GM19438 (cell line): ENCODE results near the gene ZNF362.

Experiments
- ATAC-seq: cut with Tn5 transposase; IDR thresholded peaks from one replicate; pipeline ENCODE4 v1.9.1; 2021; ENCODE audit warnings: low read depth; ENCODE audit not compliant: unreplicated experiment

ZNF362 gene

DNA sequence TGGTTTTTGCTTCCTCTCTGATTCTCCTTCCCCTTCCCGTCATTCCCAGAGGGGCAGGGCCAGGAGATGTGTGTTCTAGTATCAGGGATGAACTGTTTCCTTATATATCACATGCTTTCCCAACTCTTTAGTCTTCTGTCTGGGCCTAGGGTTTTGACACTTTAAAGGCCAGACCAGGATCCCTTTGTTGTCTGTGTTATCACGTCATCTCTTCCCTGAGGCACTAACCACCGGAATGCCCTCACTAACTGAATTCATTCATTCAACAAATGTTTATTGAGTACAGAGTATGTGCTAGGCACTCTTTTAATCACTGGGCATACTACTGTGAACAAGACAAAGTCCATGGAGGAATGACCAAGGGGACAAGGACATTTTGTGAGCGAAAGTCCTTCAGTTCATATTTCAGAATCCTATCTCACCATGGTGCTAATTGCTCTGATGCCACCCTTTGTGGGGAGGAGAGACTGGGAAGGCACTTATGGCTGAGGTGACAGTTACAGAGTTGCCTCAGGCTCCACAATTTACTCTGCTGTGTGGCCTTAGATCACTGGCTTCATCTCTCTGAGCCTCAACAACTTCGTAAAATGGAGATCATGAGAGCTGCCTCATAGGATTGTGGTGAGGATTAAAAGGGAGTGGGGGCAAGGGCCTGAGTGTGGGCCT is 12.0 kb upstream of the ZNF362 start:
- no peak for ATAC-seq

DNA sequence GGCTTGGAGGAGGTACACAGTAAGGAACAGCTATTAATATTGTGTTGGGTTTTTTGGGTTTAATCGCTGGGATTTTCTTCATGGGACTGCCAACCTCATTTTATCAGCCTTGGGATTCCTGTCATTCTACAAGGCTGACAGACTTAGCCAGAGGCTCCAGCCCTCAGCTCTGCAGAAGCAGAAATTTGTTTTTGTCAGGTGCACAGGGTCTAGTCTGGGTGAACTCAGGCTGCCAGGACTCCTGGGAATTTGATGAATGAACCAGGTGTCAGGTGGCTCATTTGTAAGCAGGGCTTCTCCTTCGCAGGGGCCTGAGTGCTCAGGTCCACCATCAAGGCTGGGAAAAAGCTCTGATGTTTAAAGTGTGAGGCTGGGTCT is 11.5 kb upstream of the ZNF362 start:
- ATAC-seq: no peak

DNA sequence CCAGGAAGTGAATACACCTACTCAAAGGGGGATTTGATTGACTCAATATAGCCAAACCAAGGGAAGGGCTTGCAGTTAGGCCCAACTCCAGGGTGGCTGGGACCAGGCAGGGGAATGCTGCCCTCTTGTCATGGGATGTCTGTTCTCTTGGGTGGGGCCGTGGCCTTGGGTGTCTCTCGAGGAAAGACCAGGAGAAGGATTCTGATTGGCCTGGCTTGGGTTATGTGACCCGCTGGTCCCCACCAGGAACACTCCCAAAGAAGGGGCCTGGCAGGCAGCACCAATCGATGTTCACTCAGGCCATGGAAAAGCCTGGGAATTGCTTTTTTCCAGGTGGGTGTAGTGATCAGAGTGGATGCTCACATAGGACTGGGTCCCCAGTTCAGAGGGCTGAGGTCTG is 10.1 kb upstream of the ZNF362 start:
- ATAC-seq: no peak

DNA sequence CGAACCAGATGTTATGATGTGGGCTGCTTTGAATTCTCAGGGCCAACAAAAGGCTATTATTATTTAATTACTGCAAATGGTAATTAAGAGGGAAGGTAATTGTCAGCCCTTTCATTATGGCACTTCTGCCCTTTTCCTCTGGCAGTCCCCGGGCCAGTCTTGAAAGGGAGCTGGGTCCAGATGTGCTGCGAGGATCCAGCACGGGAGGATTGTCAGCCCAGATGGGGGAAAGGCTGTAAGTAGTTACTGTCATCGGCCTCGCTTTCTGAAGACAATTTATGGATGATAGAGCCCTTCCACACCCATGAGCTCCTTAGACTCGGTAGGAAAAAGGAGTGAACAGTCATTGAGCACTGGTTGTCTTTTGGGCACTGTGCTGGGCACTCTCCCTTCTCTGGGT is 8.7 kb upstream of the ZNF362 start:
- no peak for ATAC-seq

DNA sequence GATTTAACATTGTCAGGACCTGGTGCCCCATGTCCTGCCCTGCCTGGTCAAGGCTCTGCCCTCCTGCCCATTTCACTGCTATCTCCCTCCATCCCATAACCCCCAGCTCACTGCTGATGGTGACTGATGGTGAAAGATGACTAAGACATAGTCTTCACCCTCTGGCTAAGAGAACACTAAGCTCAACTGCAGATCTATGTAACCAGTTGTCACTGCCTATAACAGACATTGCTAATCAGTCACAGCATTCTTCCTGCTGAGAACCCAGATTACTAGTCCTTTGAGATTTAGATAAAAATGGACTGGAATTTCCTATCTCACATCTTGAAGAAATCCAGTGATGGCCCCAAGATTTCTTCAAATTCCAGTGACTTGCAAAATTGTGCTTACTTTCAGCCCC is 8.0 kb upstream of the ZNF362 start:
- no peak for ATAC-seq

DNA sequence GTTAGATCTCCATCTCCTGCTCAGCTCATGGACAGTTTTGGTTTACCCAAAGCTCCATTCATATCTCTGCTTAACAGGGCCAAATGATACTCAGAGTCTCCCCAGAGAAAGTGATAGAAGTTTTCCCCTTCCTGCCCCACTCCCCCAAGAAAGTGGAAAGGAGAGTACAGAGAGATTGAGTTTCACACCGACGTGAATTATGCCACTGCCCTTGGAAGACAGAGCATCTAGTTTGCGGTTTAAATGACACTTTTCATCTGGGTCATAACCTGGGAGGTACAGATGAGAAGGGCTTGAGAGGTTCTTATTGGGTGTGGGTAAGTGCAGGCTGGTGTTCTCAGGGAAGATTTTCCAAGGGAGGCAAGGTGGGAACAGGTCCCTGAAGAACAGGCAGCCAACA is 6.9 kb upstream of the ZNF362 start:
- no peak for ATAC-seq

DNA sequence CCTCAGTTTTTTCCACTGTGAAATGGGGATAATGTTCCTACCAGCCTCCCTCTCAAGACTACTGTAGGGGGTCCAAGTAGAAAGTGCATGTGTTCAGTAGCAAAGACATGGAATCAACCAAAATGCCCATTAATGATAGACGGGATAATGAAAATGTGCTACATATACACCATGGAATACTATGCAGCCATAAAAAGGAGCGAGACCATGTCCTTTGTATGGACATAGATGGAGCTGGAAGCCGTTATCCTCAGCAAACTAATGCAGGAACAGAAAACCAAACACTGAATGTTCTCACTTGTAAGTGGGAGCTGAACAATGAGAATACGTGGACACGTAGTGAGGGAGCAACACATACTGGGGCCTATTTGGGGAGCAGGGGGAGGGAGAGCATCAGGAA is 6.1 kb upstream of the ZNF362 start:
- ATAC-seq: no peak

DNA sequence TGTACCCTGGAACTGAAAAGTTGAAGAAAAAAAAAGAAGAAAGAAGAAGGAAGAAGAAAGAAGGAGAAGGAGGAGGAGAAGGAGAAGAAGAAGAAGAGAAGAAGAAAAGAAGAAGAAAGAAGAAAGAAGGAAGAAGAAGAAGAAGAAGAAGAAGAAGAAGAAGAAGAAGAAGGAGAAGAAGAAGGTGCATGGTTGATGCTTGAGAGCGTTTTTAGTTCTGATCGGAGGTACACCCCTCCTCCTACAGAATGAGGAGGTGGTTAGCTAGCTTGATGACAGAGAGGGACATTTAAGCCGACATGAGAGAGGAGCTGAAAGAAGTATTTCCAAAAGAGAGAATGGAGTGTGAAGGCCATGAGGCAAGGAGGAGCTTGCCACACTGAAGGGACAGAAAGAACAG is 5.6 kb upstream of the ZNF362 start:
- no peak for ATAC-seq

DNA sequence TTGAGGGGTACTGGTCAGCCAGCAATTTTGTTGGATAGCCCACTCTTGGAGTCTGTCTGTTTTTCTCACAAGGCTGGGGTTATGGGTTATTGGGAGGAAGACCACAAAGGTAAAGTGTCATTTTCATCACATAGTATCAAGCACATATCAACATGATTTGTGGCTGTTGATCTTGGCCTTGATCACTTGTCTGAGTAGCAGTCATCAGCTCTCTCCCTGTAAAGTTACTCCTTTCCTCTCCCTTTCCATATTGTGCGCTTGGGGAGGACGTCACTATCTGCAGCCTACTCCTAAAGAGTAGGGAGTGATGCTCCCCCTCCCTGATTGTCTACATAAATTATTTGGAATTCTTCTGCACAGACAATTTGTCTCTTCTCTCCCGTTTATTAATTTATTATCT is 1.8 kb upstream of the ZNF362 start:
- no peak for ATAC-seq

DNA sequence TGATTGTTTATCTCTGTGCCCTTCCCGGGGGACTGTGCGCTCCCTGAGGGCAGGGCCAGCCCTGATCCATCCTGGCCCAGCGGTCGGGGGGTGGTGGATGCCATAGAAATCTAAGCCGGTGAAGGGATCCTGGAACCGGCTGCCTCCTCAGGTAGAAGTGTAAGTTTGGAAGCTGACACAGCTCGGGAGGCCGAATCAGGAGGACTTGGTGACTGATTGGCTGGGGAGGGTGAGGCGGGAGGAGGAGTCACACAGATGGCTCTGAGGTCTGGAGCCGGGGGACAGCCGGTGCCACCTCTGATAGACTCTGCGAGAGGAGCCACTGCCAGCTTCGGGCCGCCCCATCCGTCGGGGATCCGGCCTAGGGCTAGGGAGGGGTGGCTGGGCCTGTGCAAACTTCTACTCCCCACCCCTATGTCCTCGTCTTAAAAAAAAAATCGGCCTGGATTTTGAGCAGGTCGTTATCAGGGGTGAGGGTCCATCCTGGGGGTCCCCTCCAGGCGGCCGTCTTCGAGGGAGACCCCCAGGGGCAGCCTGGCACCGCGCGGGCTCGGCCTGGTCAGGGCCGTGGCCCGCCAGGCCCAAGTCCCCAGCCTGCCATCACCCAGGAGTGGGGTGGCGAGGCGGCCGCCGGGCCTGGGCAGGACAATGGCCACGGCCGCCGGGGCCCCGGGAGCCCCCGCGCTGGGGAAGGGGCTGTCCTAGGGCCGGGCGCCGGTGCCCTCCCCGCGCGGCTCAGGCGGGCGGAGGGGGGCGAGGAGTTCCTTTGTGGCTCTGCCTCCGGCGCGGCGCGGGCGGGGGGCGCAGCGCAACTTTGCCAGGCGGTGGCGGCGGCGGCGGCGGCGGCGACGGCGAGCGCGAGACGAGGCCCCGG is 708 bp upstream of the ZNF362 start:
- ATAC-seq: no peak

DNA sequence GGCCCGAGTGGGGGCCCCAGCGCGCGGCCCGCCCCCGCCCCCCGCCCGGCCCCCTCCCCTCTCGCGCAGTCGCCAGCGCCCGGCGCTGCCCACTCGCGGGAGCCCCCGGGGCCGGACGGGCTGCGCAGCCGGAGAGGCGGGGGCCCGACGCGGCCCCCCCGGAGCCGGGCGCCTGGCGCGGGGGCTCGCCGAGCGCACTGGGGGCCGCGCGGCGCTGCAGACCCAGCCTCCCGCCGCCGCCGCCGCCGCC is 146 bp upstream of the ZNF362 start:
- no peak for ATAC-seq

DNA sequence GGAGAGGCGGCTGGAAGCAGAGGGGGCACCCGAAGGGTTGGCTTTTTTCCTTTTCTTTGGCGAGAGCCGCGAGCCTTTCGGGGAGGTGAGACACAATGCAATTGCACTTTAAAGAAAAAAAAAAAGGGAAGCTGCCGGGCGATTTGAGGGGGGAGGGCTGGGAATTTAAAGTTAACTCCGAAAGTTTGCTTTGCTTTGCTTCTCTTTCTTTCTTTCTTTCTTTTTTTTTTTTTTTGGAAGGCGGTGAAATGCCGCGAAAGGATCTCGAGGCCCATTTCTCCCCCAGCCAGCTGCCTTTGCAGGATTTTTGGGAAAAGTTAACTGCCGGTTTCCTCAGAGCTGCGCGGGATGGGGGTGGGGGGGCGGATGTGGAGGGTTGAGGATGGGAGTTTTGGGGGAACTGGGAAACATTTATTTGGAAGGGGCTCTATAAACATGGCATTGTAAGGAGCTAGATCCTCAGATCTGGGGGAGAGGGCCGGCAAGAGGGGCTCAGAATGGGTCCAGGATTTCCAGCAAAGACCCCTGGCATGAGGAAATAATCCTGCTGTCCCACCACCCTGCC is 997 bp downstream of the ZNF362 start:
- no peak for ATAC-seq

DNA sequence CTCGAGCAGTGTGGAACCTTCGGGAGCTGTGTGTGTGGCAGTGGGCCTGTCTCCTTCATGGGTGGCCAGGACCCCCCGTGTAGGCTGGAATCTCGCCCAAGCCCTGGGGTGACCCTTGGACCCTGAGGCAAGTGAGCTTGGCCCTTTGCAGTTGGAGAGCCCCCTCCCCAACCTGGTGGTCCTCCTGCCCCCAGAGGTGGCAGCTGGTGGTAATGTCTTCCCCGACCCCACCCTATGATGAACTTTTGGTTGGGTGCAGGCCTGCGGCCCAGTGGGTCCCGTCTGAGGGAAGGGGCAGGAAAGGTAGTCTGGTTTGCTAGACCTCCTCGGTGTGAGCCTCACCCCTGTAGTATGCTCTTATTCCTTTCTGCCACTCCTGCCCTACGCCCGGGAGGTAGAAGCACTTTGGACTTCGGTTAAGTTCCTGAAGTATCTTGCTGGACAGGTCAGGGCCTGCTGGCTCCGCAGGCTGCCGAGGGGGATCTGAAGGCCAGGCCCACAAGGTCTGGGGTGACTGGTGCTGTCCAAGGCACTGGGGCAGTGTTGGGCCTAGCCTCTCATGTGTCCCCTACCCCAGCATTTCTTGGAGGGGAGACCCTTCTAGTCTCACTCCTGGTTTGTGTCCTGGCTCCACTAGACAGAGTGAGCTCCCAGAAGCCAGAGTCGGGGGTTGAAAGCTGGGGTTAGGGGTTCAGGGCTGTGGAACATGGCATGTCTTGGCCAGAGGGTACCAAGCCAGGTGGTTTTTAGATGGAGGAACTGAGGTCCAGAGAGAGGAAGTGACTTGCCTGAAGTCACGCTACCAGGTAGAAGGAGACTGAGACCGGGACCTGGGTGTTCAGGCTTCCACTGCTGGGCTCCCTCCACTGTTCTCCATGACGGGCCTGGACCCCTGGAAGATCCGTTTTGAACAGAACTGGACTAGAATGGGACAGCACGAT is 1.8 kb downstream of the ZNF362 start:
- ATAC-seq: no peak

DNA sequence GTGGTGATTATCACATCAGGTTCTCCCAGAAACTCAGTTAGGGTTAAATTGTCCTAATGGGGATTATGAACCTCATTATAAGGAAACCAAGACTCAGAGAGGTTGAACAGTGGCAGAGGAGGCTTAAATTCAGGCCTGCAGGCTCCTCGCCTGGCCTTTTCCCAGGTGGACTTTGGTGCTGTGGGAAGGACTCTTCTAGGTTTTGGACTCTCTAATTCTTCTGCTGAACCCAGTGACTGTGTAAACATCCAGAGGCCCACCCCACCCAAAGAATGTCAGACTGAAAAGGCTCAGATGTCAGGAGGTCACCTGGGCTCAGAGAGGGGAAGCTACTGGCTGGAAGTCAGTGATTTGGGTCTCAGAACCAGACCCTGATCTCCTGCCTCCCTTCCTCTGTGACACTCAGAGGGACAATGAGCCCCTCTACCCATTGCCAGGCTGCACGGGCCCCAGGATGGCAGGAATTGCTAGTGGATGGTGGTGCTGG is 2.5 kb downstream of the ZNF362 start:
- ATAC-seq: no peak

DNA sequence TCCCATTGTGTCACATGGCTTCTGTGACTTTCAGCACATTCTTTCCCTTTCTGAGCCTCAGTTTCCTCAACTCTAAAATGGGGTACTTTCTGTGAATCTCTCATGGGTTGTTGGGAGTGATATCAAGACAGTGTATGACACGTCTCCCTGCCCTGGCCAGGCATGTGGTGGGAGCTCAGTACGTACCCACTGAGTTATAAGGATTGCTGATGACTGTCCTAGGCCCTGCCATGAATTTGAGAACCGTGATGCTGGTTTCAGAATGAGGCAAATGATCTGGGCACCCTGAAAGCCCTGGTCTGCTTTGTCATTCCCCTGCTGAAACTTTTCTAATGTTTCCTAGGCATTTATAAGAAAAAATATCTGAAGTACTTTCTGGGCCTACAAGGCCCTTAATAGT is 3.6 kb downstream of the ZNF362 start:
- no peak for ATAC-seq

DNA sequence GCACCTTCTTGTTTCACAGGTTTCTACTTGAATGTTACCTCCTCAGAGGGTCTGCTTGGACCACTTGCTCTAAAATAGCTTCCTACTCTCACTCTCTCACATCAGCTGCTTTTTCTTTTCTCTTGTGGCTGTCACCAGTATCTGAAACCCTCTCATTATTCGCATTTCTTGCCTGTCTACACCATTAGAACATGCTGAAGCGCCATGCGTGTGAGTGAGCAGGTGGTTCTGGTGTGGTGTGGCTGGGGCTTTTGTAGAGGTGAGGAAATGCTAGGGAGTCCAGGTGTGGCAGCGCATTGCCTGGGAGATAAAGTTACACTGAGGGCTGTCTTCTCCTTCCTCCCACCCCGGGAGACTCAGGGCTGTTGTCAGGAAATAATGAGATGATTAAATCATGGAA is 4.1 kb downstream of the ZNF362 start:
- ATAC-seq: no peak

DNA sequence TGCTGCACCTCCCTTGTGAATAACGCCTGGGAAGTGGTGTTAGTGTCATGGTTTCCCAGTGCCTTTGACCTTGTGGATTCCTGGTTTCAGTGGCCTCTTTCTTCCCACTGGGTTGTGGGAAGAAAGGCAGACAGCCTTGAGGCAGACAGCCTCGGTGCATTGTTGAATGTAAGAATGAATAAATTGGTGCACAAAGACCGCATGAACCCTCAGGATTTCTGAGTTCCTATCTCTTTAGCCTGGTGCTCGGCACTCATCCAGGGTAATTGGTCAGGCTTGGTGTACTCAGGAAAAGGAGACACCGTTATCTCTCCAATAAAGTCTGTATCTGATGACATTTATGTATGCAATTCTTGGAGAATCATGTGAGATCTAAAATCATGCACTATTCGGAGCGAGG is 5.1 kb downstream of the ZNF362 start:
- no peak for ATAC-seq

DNA sequence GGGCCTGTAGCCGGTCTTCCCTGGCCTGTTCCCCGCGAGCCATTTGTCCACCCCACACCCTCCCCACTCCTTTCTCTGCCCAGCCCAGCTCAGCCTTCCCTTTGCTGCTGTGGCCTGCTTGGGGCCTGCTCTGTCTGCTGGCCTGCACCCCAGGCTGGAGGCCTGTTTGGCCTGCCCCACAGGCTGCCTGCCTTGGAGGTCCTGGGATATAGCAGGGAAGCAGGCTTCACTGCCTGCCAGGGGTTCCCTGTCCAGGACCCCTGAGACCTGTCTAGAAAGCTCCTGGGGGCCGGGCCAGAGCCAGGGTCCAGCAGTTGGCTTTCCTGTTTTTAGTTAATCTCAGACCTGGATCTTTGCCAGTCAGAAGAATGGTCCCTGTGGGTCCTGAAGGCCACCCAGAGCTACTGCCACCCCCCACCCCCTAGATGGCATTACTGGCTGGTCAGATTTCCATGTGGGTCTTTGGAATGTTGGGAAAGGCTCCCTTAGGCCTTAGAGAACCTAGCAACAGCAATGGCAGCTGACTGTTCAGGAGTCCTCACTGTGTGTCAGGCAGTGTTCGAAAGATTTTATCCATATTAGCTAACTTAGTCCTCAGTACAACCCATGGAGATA is 7.7 kb downstream of the ZNF362 start:
- ATAC-seq: no peak

DNA sequence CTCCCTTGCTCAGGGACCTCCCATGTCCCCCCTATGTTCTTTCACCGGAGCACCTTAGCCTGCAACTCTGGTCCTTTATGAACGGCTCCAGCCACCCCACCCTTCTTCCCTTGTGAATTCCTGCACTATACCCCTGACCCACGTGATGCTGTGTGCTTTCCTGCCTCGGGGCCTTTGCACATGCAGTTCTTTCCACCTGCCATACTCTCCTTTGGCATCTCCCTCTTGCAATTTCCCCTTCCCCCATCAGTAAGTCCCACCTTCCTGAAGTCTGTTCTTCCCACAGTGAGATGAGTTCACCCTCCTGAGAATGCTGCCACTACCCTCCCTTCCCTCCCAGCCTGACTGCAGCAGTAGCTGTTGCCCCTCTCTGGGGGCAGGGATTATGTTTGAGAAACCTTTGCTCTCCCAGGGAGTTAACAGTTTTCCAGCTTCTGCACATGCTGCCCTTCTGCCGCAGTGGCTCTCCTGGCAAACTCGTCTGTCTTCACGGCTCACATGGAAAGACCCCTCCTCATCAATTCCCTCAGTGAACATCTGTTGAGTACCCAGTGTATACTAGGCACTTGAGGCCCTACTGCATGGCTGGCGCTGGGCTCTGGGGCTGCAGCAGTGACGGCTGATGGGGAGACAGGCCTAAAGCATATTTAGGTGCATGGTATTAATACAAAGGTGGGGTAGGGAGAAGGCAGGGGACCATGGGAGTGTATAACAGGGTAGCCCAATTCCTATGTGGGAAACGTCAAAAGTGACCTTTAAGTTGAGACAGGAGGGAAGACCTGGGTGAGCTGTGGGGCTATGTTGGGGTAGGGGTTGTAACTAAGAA is 9.7 kb downstream of the ZNF362 start:
- no peak for ATAC-seq

DNA sequence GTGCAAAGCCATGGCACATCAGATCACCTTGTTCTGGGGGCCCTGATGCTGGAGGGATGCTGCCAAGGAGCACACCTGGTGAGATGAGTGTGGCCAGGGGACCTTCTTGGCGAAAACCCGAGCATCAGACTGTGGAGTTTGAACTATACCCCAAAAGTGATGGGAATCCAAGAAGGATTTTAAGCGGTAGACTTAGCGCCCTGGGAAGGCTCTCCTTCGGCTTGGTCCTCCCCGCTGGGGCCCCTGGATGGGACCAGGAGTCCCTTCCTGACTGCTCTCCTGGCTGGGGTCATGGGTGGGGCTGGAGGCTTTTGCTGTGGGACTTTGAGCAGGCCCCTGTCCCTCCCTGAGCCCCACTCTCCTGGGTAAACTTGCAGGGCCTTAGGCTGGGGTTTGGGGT is 10.5 kb downstream of the ZNF362 start:
- ATAC-seq: no peak
